GM12874 (cell line): ENCODE data around the gene SUPT6H.

ENCODE experiments used
- CTCF ChIP-seq: IDR thresholded peaks from 2 replicates; pipeline ENCODE4 v1.5.1; 2011; ENCODE audit warnings: low read depth, mild to moderate bottlenecking, control low read depth, low read length, moderate library complexity; ENCODE audit not compliant: insufficient read depth

SUPT6H gene

GRCh38 chr17:28725660-28726225 lies 63.7 kb downstream of the SUPT6H start:
- TF ChIP-seq CTCF = no peak

GRCh38 chr17:28726226-28726626 lies 64.2 kb downstream of the SUPT6H start, which contains the start of gene TLCD1:
TLCD1 (minus strand) TSS chr17:28726233; CDS start chr17:28726097, 136 bp downstream.
- no peak for TF ChIP-seq CTCF

GRCh38 chr17:28726627-28727491 lies 64.9 kb downstream of the SUPT6H start:
- TF ChIP-seq CTCF = peak; percentile 99

GRCh38 chr17:28728364-28729200 lies 66.6 kb downstream of the SUPT6H start, which contains the start of gene NEK8:
NEK8 (plus strand) TSS chr17:28728788; CDS start chr17:28728814, 26 bp downstream.
- no peak for TF ChIP-seq CTCF

- no peak for TF ChIP-seq CTCF
Measured at GRCh38 chr17:28729950-28730330, 67.9 kb downstream of the SUPT6H start.

GRCh38 chr17:28733346-28733745 lies 71.3 kb downstream of the SUPT6H start:
- TF ChIP-seq CTCF = no peak

GRCh38 chr17:28734712-28735241 lies 72.8 kb downstream of the SUPT6H start:
- TF ChIP-seq CTCF = no peak
